DMS153 treated with DMSO at 0.1 percent for 48 hours (cell line): ENCODE results near the gene FGFR3.

ENCODE experiments used
- DNase-seq: peaks from one replicate; lab custom pipeline; 2025; ENCODE audit not compliant: unreplicated experiment; lab: John Stamatoyannopoulos, UW

FGFR3 gene

DNA sequence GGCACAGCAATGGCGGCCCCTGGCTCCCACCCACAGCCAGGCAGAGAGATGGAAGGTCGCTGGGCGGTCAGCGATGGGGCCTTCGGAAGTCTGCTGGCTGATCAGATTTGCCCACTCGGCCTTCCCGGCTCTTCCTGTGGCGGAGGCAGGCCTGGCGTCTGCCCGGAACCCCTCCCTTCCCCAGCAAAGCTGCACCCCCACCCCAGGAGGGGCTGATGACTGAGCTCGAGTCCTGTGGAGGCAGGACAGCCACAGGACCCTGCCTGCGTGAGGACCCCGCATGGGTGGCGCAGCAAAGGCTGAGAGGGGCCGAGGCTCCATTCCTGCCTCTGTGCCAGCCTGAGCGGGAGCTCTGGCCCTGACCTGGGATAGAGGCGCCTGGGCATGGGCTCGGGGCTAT is 37.0 kb upstream of the FGFR3 start:
- no peak for DNase-seq

DNA sequence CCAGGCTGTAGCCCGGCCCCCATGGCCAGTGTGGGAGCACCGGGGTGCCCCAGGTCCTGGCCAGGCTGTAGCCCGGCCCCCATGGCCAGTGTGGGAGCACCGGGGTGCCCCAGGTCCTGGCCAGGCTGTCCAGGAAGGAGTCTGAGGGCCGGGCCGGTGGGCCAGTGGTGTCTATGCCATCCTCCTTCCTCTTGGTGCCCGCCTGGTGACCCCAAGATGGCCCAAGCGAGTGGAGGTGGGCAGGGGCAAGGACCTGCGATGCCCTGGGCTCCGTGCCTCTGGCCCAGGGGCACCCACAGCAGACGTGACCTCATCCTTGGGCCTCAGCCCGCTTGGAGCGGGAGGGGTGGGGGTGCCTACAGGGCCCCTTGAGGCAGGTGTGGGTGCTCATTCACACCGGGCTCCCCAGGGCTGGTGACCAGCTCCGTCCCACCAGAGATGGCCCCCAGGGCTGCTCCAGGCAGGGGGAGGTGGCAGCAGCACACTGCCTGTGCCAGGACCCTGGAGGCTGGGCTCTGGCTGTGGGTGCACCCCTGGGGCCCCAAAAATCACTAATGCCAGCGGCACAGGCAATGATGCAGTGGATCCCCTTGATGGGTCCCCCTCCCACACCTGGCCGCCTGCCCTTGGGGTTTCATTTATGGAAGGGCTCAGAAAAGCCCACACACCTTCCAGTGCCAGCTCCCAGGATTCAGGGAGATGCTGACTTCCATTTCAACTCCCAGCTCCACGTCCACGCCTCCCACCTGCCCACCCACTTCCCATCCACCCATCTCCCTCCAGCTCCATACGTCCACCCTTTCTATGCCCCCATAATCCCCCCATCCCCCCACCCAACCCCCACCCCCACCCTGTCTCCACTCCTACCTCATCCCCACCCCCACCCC is 36.0 kb upstream of the FGFR3 start:
- DNase-seq = no peak

DNA sequence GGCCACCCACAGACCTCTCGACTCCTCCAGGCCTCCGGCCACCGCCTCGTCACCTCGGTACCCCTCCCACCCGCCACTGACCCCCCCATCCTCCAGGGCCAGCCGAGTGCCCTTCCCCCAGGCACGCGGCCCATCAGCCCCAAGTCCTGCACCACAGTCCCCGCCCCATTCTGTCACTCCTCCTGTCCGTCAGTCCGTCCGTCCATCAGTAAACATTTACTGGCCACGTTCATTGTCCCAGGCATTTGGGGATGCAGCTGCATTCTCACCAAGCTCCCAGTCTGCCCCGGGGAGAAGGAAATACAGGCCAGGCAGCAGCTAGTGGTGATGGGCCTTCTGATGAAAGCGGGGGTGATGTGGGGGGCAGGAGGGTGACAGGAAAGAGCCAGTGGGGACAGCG is 35.3 kb upstream of the FGFR3 start:
- no peak for DNase-seq

DNA sequence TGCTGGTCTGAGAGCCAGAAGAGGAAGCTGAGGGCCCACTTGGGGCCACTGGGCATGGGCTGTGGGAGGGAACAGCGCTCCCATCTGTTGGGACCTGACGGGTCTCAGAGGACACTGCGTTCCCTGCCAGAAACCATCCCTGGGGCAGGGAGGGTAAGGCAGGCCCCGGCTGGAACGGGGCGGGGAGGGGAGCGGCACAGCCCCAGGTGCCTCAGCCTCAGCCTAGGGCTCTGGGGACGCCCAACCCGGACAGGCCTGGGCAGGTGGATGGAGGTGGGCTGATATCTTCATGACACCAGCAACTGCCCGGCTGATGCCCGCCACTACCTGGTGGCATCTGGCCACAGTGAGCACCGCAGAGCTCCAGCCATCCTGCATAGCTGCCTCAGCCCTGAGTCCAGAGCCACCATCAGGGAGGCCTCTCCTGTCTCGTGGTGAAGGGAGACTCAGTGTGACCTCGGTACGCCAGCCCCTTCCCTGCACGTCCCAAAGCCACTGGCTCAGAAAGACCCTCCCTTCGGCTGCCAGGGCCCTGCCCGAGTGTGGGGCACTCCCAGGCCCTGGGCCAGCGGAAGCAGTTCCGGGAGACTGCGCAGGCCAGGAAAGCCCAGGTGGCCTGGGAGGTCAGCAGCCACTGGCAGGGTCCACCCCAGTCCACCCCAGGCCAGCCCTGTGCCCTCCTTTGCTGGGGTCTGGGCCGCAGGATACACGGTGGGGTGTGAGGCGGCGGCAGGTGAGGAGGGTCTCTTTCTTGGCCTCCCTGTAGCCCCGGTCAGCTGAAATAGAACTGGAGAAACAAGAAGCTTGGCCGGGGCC is 34.6 kb upstream of the FGFR3 start:
- no peak for DNase-seq

DNA sequence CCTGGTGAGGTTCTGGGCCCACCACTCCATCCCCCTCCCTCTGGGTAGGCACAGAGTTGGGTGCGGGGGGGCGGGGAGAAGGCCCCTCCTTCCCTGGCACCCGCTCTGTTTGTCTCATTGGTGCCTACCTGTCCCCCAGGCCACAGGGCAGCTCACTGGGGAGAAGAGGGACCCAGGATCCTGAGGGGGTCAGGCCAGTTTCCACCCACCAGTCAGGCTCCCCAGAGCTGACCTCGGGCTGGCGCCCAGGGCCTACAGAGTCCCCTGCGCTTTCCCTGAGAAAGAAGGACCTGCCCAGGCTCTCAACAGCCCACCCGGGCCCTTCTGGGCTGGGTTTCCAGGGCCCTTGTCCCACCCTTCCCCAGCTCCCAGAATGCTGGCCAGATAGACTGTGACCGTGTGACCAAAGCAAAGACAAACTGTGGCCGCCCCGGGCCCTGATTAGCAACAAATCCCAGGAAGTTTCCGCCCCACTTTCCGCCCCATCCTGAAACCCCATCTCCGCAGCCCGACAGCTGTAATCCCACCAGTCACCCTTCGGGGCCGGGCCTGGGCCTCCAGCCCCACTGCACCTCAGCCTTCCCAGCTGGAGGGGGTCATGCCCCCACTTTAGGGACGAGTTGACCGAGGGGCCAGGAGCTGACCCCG is 33.8 kb upstream of the FGFR3 start:
- no peak for DNase-seq

DNA sequence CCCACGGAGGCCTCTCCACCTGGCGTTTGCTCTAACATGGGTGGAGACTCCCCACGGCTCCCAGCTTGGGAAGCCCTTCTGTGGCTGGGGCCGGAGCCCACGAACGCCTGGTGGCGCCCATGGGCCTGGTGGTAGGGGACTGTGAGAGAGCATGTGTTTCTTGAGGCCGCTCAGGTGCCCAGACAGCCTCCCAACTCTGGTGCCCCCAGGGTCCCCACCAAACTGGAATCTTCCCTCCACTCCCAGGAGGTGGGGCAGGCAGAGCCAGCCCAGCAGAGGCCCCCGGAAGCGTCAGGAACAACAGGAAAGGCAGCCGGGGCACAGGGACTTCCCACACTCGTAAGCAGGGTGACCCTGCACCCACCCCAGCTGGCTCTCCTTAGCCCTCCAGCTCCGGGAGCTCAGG is 33.3 kb upstream of the FGFR3 start:
- DNase-seq = no peak

DNA sequence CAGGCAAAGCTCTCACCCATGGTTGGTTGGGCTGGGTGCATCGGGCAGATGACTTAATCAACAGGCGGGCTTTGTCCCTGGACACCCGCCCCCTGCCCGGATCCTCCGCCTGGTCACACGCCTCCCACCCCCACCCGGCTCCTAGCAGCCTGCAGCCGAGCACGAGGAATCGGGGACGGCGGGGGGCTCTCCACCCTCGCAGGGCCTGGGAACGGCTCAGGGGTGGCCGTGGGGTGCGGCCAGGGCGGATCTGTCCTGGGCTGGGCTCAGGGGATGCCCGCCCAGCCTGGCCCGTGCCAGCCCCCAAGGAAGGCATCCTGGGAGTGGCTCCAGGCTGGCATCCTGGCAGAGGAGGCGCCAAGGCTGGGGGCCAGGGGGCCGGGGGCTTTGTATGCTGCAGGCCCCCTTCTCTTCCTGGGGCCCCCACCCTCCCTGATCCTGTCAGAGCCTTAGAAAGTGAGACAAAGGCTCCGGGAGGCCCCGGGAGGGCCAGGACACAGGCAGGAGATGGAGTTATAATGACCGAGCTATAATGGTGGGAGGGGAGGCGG is 32.5 kb upstream of the FGFR3 start:
- no peak for DNase-seq

DNA sequence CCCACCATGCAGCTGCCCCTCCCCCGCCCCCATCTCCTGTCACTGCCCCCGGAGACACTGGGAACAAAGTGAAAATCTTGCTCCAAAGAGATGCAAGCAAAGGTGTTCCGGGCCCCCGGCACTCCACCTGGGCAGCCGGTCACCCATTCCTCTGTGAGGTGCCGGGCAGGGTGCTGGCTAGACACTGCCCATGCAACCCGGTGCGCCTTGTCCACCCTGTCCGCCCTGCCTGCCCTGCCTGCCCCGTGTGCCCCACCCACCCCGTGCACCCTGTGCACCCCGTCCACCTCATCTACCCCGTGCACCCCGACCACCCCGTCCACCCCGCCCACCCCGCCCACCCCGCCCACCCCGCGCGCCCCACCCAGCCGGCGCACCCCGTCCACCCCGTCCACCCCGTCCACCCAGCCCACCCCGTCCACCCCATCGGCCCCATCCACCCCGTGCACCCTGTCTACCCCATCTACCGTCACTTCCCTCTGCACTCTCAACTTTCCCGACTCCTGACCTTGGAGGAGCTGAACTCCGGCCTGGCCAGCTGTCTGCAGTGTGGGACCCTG is 31.9 kb upstream of the FGFR3 start:
- DNase-seq = no peak

DNA sequence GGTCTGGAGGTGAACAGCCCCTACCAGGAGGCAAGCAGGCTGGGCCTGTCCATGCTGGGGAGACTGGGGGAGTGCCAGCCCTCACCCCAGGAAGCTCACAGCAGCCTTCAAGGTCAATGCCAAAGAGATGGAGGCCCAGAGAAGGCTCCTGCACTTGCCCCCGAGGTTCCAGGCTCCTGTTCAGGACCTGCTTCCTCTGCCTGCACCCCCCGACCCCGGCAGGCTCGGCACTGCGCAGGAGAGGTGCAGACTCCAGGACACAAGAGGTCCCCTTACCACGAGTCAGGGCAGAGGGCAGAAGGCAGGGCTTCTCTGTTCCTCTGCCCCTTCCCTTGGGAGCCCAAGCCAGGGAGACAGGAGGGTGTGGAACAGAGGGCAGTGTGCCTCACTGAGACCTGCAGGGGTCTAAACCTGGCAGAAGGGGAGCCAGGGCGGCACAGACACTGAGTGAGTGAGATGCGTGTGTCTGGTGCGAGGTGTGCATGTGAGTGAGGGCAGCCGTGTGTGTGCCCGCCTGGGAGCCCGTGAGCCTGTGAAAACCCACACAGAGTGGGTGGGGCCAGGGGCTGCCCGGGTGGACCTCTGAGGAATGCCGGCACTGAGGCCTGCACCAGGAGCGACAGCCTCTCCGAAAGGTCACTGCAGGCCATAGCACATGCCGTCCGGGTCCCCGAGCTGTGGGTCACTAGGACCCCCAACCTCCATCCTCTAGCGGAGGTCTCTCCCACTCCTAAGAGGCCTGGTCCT is 30.7 kb upstream of the FGFR3 start:
- no peak for DNase-seq

DNA sequence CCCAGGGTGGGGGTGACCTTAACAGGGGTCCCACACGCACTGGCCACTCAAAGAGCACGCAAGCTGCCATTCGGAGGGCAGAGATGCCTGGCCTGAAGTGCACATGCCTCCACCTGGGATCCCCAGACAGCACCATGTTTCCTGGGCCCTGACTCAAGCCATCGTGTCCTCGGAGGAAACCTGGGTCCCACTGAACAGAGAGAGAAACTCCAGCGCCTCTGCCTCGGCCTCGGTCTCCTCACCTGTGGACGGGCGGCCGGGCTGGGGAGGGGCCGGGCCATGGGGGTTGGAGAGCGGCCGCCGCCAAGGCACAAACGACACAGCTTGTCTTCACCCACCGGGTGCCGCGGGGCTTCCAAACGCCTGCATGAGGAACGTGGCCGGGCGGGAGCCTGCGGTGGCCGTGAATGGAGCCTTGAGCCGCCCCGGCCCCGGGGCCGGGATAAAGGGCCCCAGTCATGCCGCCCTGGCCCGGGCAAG is 30.0 kb upstream of the FGFR3 start:
- DNase-seq = no peak

DNA sequence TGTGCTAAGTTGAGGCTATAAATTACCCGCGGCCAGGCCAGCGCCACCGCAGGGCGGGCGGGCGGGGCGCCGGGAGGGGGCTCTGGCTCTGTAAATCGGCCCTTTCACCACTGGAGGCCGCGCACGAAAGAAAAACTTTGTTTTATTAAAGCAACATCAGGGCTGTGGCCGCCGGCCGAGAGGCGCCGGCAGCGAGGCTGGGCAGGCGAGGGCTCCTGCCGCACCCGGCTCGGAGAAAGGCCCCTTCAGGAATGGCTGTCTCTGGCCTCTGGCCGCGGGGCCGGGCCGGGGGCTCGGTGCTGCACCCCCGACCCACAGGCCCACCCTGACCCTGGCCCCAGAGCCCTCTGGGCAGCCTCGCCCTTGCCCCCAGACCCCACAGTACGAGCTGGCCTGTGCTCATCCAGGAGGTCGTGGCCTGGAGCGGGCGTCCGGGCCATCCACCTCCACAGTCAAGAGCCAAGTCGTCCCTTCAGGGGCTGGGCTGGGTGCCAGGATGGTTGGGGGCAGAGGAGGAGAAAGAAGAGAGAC is 29.5 kb upstream of the FGFR3 start:
- DNase-seq = no peak

DNA sequence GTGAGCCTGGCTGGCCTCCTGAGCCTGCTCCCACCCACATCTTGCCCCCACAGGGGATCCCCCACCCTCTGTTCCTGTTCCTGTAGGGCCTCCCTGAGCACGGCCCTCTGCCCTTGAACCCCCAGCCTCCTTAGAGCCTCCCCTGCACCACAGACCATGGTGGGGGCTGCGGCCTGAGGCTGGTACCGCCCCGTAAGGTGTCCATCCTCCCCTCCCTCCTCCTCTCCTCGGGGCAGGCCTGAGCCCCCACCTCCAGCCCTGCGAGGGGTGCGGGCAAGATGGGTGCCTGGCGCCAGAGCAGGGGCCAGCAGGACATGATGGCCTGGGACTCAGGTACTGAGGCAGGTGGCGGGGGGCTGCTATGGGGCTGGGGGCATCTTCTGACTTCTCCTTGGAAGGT is 28.4 kb upstream of the FGFR3 start:
- DNase-seq = no peak

DNA sequence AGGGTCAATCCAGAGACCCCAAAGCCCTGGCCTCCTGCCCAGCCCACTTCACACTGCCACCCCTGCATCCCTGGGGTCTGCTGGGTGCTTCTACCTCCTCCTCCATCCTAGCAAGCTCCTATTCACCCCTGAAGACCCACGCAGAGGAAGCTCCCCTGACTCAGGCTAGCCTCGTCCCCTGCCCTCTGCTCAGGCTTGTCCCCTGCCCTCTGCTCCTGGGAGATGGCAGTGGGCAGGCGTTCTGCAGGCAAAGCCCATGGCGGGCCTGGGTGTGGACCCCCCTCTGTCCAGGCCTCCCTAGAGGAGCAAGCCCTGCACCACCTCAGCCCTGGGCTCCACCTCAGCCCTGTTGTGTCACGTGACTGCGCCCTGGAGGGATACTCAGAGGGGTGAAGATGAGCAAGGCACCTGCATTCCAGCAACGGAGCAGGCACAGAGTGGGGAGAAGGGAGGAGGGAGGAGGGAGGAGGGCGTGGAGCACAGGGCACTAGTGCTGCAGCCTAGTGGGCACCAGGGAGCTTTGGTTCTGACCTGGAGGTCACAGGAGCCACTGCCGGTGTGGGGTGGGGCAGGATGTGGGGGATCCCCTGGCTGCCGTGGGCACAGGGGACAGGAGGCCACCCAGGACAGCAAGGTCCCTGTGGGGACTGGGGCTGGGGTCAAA is 27.6 kb upstream of the FGFR3 start:
- DNase-seq = no peak

DNA sequence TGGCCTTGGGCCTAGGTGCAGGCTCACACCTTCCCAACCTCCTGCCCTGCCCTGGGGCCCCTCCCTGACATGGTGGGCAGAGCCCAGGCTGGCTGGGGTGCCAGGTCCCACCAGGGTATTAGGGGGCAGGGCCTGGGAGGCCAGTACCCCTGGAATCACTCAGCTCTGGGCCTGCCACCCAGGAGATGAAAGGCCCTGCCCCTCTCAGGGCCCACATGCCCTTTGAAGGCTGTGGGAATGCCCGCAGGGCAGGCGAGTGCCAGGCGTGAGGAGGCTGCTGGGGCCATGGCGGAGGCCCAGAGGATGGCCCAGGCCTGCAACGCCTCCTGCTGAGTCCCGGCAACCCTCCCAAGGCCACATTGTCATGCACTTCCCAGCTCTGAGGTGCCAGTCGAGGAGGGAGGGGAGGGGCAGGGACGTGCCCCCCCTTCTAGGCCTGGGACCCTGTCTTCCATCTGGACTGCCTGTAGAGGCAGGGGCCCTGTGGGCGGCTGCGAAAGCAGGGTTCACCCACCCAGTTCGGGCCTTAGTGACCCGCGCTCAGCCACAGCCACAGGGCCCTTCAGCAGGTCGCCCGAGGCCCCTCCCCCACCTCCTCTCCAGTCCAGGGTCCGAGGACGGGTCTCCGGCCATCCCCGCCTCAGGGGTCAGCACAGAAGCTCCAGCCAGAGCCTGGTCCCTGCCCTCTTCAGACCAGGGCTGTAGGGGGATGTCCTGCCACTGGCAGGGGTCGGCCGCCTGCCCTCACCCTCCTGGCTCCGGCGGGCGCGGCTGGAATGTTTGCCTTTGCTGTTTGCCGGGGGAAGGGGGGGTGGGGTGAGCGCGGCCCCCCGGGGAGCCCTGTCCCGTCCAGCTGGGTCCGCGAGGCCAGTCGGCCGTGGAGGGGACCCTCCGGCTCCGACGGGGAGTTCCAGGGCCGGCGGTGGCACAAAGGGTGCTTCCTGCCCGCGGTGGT is 26.7 kb upstream of the FGFR3 start:
- DNase-seq = no peak

DNA sequence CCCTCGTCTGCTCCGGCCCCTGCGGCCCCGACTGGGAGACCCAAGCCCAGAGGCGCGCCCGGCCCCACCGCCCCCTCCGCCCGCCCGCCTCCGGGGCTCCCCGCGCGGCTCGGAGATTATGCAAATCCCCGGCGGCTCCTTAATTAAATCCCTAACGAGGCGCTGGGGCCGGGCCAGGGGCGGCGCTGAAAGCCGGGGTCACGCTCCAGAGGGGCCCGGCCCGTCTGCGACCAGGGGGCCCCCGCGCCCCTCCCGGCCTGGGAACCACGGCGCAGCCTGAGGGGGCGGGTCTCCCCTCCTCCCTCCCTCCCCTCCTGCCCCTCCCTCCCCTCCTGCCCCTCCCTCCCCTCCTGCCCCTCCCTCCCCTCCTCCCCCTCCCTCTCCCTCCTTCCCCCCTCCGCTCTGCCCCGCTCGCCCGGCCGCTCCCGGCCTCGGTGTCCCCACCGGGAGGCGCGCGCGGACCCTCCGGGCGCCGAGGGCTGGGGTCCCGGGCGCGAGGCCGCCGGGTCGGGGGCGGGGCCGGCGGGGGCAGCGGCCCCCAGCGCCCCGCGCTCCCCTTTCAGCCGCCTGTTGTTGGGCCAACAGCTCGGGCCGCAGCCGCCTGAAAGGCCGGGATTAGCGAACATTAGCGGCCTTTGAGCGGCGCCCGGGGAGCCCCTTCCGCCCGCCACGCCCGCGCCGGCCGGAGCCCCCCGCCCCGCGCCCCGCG is 25.9 kb upstream of the FGFR3 start:
- DNase-seq = no peak

DNA sequence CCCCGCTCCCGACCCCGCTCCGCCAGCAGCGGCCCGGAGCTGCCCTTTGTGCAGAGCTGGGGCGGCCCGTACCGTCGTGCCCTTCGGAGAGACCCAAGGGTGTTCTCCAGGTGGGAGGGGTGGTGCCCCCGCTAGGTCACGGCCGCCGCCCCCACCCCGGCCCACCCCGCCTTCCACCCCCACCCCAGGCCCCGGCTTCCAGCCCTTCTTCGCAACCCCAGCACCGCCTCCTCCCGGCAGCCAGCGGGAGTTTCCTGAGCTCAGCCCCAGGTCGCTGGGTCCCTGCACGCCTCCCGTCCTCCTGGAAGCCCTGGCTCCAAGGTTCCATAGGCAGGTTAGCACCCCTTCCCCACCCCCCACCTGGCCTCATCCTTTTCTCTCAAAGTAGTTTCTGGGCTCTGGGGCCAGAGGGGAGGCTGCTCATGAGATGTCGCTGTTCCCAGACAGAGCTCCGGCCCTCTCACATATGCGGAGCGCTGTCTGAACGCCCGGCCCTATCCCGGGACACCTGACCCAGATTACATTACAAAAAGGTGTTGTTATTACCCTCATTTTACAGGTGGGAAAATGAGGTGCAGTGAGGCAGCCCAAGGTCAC is 25.2 kb upstream of the FGFR3 start:
- DNase-seq = no peak

DNA sequence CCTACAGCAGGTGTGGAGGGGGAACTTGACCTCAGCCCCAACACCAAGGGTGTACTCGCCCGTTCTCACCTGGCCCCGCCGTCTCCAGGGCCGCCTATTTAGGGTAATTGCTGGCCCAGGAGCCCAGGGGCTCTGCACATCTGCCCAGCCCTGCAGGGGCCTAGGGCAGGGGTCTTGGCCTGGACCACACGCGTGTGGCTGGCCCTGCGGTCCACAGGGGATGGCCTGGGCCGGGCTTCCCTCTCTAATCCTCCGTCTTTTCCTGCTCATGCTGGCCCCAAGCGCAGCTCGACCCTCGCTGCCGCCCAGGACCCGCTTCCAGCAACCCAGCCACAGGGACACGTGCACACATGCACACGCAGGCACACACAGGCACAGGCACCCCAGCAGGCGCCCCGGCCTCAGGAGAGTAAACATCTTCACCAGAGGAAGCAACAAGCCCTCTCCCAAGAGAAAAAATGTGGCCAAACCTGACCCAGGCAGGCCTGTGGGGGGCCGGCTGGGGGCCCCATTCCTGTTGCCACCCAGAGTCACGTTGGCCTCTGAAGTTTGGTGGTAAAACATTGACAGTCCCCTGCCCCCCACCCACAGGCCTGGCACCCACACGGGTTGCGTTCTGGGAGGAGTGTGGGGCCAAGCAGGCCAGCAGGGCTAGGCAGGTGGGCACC is 24.6 kb upstream of the FGFR3 start:
- no peak for DNase-seq
